HepG2 (cell line): Measurements from ENCODE around the gene POLR2B. TPM values are rescaled to one million over a fixed set of nuclear protein-coding genes. Genes with fewer than 3 reads are reported as not detected.

Experiments
- ATAC-seq: fragments of 200-7000 bp; cut with Tn5 transposase; 3 replicates; pipeline ENCODE4 v1.9.1; 2020; ENCODE audit warnings: mild to moderate bottlenecking, moderate library complexity
- BruUV-seq: library from RNA; stranded (reverse); fragments of 400-500 nt; replicated peaks from 2 replicates; lab custom pipeline; 2021; lab: Mats Ljungman, UMichigan
- CTCF ChIA-PET: fragments of 300-600 bp; formaldehyde crosslinking; extraction: SDS; loops from one replicate; lab custom pipeline; 2021; ENCODE audit warnings: low total read pairs, inconsistent platforms, low intra/inter-chr PET ratio; lab: Yijun Ruan, JAX
- POLR2A ChIA-PET: fragments of 350-600 bp; sonication (Branson Sonifier 250); formaldehyde crosslinking; loops from one replicate; lab custom pipeline; 2020; ENCODE audit warnings: antibody characterized with exemption, inconsistent platforms; lab: Yijun Ruan, JAX
- DNase-seq: peaks from one replicate; pipeline ENCODE4 v3.0.0-alpha.2; 2015; ENCODE audit warnings: low spot score
- FAIRE-seq: peaks from 3 replicates; lab custom pipeline; 2011; peaks lifted over from hg19 to GRCh38; lab: Jason Lieb, UNC
- H2AFZ ChIP-seq: one replicate; pipeline ENCODE4 v1.6.1; 2011; ENCODE audit warnings: low read length, inconsistent platforms
- H3K27ac ChIP-seq: fragments of 300-600 bp; 3 replicates; pipeline ENCODE4 v1.8.0; 2011; ENCODE audit warnings: mixed run types, mild to moderate bottlenecking, mixed read lengths, low read length, inconsistent platforms; ENCODE audit not compliant: insufficient read depth; ENCODE audit errors: extremely low read length
- H3K27me3 ChIP-seq, 2 experiments: fragments of 200-600 bp in 1 of 2; 2 replicates in 1 of 2; 3 replicates in 1 of 2; pipeline versions ENCODE4 v1.6.0 to v1.8.0; 2011; ENCODE audit warnings: low read length in 2 of 2, mild to moderate bottlenecking in 2 of 2, moderate library complexity in 2 of 2, inconsistent platforms in 1 of 2; ENCODE audit not compliant: insufficient read depth in 2 of 2, control insufficient read depth in 1 of 2
- H3K36me3 ChIP-seq, 2 experiments: fragments of 200-600 bp in 1 of 2; replicated peaks in 1 of 2; 2 replicates in 1 of 2; 3 replicates in 1 of 2; pipeline versions ENCODE4 v1.5.1 to v1.8.0; 2011; ENCODE audit warnings: low read length in 2 of 2, inconsistent platforms in 1 of 2; ENCODE audit not compliant: insufficient read depth in 2 of 2, control insufficient read depth in 1 of 2
- H3K4me1 ChIP-seq: 2 replicates; pipeline ENCODE4 v1.5.1; 2012; ENCODE audit warnings: low read length, inconsistent platforms; ENCODE audit not compliant: insufficient read depth
- H3K4me2 ChIP-seq: 2 replicates; pipeline ENCODE4 v1.6.0; 2011; ENCODE audit warnings: low read depth, low read length, inconsistent platforms
- H3K4me3 ChIP-seq, 3 experiments: fragments of 200-600 bp in 1 of 3; sonication (generic), shearing (Covaris generic) in 1 of 3; replicated peaks in 1 of 3; 2 replicates each; pipeline ENCODE4 v1.5.1; 2011 to 2016; ENCODE audit warnings: low read length in 3 of 3, inconsistent platforms in 2 of 3, low read depth in 2 of 3, mild to moderate bottlenecking in 2 of 3, control low read depth in 1 of 3, mixed read lengths in 1 of 3; ENCODE audit not compliant: insufficient read depth in 1 of 3
- H3K79me2 ChIP-seq: one replicate; pipeline ENCODE4 v1.6.1; 2011; ENCODE audit warnings: low read length, inconsistent platforms; ENCODE audit not compliant: insufficient read depth
- H3K9ac ChIP-seq: 2 replicates; pipeline ENCODE4 v1.6.0; 2011; ENCODE audit warnings: mild to moderate bottlenecking, low read depth, low read length, inconsistent platforms; ENCODE audit not compliant: insufficient read depth
- H3K9me3 ChIP-seq: 2 replicates; pipeline ENCODE4 v1.5.1; 2012; ENCODE audit warnings: mild to moderate bottlenecking, low read length
- H4K20me1 ChIP-seq: 2 replicates; pipeline ENCODE4 v1.6.0; 2011; ENCODE audit warnings: inconsistent platforms, mild to moderate bottlenecking, low read length, moderate library complexity; ENCODE audit not compliant: insufficient read depth
- CBX2 ChIP-seq, 2 experiments: fragments of 200-600 bp in 1 of 2; sonication (generic); formaldehyde crosslinking in 1 of 2; IDR thresholded peaks; 2 replicates each; pipeline versions ENCODE4 v1.7.0 to v1.8.1; 2018 to 2022; ENCODE audit warnings: low read depth in 2 of 2, low read length in 1 of 2, mild to moderate bottlenecking in 1 of 2, missing genetic modification reagents in 1 of 2
- CHCHD3 ChIP-seq: sonication (generic); formaldehyde crosslinking; IDR thresholded peaks from 2 replicates; pipeline ENCODE4 v1.8.0; 2022; ENCODE audit warnings: mild to moderate bottlenecking, missing genetic modification reagents, moderate library complexity
- KAT7 ChIP-seq: IDR thresholded peaks from 2 replicates; pipeline ENCODE4 v1.6.1; 2018; ENCODE audit warnings: borderline replicate concordance, missing compliant biosample characterization
- MEF2D ChIP-seq: sonication (generic); formaldehyde crosslinking; IDR thresholded peaks from 2 replicates; pipeline ENCODE4 v1.5.1; 2020; ENCODE audit warnings: mild to moderate bottlenecking, missing genetic modification reagents
- PRPF4 ChIP-seq: fragments of 200-400 bp; formaldehyde crosslinking; IDR thresholded peaks from 2 replicates; pipeline ENCODE4 v1.6.1; 2016; ENCODE audit warnings: low read length, low read depth; ENCODE audit not compliant: poor library complexity, severe bottlenecking
- RFXANK ChIP-seq: IDR thresholded peaks from 2 replicates; pipeline ENCODE4 v1.6.1; 2016
- SETDB1 ChIP-seq: sonication (generic); formaldehyde crosslinking; IDR thresholded peaks from 2 replicates; pipeline ENCODE4 v1.5.1; 2020; ENCODE audit warnings: missing genetic modification reagents, mild to moderate bottlenecking, borderline replicate concordance
- ZKSCAN1 ChIP-seq: fragments of 150-350 bp; IDR thresholded peaks from 2 replicates; pipeline ENCODE4 v1.6.1; 2014; ENCODE audit warnings: low read length
- ZNF724P ChIP-seq: sonication (generic); formaldehyde crosslinking; IDR thresholded peaks from 2 replicates; pipeline ENCODE4 v1.8.0; 2022; ENCODE audit warnings: missing genetic modification reagents, borderline replicate concordance
- in situ Hi-C: cut with HindIII; loops from 2 replicates; pipeline ENCODE4 v1.10.0; 2017; ENCODE audit warnings: low pct_unique_long_range_greater_than_20kb; ENCODE audit not compliant: extremely low pct_ligation_motif_present
- intact Hi-C: fragments of 100-400 bp; cut with micrococcal nuclease; formaldehyde crosslinking; loops from one replicate; pipeline ENCODE4 v1.10.0; 2022; ENCODE audit not compliant: unreplicated experiment
- polyA plus RNA-seq, 8 experiments: library from polyadenylated mRNA; depleted of rRNA in 3 of 8; stranded (reverse) in 7 of 8; unstranded in 1 of 8; fragments of >200 nt; fragmentation: Illumina TruSeq in 4 of 8; extraction: Trizol in 4 of 8; gene quantifications; 2 replicates each; pipeline versions ENCODE4 v1.2.1 to v1.2.3, GENCODE V29; 2011 to 2016; ENCODE audit warnings: low read depth in 4 of 8, missing spikeins in 1 of 8, mixed read lengths in 1 of 8; ENCODE audit not compliant: insufficient read depth in 1 of 8
- total RNA-seq, 5 experiments: library from RNA; depleted of rRNA; stranded (reverse); fragments of >200 nt; fragmentation: Illumina TruSeq; extraction: Trizol; gene quantifications; 2 replicates each; pipeline ENCODE4 v1.2.3, GENCODE V29; 2016; ENCODE audit warnings: low read depth in 1 of 5
- TF ChIP-seq, protein P1 (sequence below): sonication (generic); formaldehyde crosslinking; conservative IDR thresholded peaks from 2 replicates; pipeline ENCODE4 v1.4.0; 2020; ENCODE audit warnings: mild to moderate bottlenecking, missing genetic modification reagents, moderate library complexity
- TF ChIP-seq, protein P2 (sequence below): IDR thresholded peaks from 2 replicates; pipeline ENCODE4 v1.6.1; 2018; ENCODE audit warnings: missing genetic modification reagents, mild to moderate bottlenecking, missing compliant biosample characterization
- TF ChIP-seq, protein P3 (sequence below): sonication (generic); formaldehyde crosslinking; IDR thresholded peaks from 2 replicates; pipeline ENCODE4 v1.8.0; 2022; ENCODE audit warnings: mild to moderate bottlenecking, missing genetic modification reagents, borderline replicate concordance
- TF ChIP-seq, protein P4 (sequence below): sonication (generic); formaldehyde crosslinking; IDR thresholded peaks from 2 replicates; pipeline ENCODE4 v1.8.1; 2023; ENCODE audit warnings: mild to moderate bottlenecking, missing genetic modification reagents
- TF ChIP-seq, protein P5 (sequence below): sonication (generic); formaldehyde crosslinking; IDR thresholded peaks from 2 replicates; pipeline ENCODE4 v1.4.0; 2020; ENCODE audit warnings: missing genetic modification reagents, borderline replicate concordance

Gene POLR2B
- total and polyA plus RNA-seq, 2 of the 13 experiments (the other 11 are each of a cell fraction or from before 2014, with no cell fraction given), result 70.6 to 116 TPM

DNA sequence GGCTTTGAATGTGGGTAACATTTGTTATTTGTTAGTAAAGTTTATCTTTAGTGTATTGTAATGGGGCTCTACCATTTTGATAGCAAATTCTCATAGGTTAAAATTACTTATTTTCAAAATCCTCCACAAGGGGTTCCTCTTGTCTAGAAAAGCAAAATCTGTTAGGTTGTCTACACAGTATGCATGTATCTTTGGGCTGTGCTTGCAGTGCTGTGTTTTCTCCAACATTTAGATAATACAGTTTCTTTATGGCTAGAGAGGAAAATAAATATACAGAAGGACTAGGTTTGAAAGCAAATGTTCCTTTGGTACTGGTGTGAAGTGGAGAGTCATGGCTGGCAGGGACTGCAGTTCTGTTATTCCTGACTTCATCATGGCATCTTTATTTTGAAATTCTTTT is 40.3 kb downstream of the POLR2B start:
- in situ Hi-C loops (no loop called here), intact Hi-C loops (no loop called here)
- H3K79me2 ChIP-seq, result no peaks in the 10 kb centered on the region
- FAIRE-seq (no peak), DNase-seq (no peak), ATAC-seq (no peak)
- ChIA-PET CTCF (no interaction called here), POLR2A (no interaction called here)
- no peaks in the 10 kb centered on the region for H3K27me3 ChIP-seq
- H3K36me3 ChIP-seq, result peaks cover 16 to 76% of the 10 kb centered on the region in 2 experiments
- H3K9me3 ChIP-seq, result no peaks in the 10 kb centered on the region
- no peak overlapping the region for H3K9ac ChIP-seq
- H3K4me3 ChIP-seq, result no peak overlapping the region
- H2AFZ ChIP-seq, result no peak overlapping the region
- BruUV-seq, result no TSS peak
- H3K4me1 ChIP-seq, result no peaks in the 10 kb centered on the region
- H4K20me1 ChIP-seq, result no peaks in the 10 kb centered on the region
- no peak overlapping the region for H3K4me2 ChIP-seq
- no peak overlapping the region for H3K27ac ChIP-seq
- TF ChIP-seq ZKSCAN1 (no peak), MEF2D (CRISPR knock-in tag) (no peak), PRPF4 (no peak), KAT7 (no peak), SETDB1 (CRISPR knock-in tag) (no peak), ZNF724P (no peak), CBX2 (IDR thresholded peaks at IDR 0.05; ENCODE audit: low read depth, low read length) (no peak), CBX2 (CRISPR knock-in tag; IDR thresholded peaks at IDR 0.05; ENCODE audit: low read depth) (no peak), CHCHD3 (CRISPR knock-in tag) (no peak), RFXANK (CRISPR knock-in tag) (no peak)
- TF ChIP-seq, protein P1, sequence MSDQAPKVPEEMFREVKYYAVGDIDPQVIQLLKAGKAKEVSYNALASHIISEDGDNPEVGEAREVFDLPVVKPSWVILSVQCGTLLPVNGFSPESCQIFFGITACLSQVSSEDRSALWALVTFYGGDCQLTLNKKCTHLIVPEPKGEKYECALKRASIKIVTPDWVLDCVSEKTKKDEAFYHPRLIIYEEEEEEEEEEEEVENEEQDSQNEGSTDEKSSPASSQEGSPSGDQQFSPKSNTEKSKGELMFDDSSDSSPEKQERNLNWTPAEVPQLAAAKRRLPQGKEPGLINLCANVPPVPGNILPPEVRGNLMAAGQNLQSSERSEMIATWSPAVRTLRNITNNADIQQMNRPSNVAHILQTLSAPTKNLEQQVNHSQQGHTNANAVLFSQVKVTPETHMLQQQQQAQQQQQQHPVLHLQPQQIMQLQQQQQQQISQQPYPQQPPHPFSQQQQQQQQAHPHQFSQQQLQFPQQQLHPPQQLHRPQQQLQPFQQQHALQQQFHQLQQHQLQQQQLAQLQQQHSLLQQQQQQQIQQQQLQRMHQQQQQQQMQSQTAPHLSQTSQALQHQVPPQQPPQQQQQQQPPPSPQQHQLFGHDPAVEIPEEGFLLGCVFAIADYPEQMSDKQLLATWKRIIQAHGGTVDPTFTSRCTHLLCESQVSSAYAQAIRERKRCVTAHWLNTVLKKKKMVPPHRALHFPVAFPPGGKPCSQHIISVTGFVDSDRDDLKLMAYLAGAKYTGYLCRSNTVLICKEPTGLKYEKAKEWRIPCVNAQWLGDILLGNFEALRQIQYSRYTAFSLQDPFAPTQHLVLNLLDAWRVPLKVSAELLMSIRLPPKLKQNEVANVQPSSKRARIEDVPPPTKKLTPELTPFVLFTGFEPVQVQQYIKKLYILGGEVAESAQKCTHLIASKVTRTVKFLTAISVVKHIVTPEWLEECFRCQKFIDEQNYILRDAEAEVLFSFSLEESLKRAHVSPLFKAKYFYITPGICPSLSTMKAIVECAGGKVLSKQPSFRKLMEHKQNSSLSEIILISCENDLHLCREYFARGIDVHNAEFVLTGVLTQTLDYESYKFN (CRISPR knock-in tag), result no peak
- TF ChIP-seq, protein P2, sequence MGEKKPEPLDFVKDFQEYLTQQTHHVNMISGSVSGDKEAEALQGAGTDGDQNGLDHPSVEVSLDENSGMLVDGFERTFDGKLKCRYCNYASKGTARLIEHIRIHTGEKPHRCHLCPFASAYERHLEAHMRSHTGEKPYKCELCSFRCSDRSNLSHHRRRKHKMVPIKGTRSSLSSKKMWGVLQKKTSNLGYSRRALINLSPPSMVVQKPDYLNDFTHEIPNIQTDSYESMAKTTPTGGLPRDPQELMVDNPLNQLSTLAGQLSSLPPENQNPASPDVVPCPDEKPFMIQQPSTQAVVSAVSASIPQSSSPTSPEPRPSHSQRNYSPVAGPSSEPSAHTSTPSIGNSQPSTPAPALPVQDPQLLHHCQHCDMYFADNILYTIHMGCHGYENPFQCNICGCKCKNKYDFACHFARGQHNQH (CRISPR knock-in tag), result no peak
- TF ChIP-seq, protein P3, sequence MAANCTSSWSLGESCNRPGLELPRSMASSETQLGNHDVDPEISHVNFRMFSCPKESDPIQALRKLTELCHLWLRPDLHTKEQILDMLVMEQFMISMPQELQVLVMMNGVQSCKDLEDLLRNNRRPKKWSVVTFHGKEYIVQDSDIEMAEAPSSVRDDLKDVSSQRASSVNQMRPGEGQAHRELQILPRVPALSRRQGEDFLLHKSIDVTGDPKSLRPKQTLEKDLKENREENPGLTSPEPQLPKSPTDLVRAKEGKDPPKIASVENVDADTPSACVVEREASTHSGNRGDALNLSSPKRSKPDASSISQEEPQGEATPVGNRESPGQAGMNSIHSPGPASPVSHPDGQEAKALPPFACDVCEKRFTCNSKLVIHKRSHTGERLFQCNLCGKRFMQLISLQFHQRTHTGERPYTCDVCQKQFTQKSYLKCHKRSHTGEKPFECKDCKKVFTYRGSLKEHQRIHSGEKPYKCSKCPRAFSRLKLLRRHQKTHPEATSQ, result no peak
- TF ChIP-seq, protein P4, sequence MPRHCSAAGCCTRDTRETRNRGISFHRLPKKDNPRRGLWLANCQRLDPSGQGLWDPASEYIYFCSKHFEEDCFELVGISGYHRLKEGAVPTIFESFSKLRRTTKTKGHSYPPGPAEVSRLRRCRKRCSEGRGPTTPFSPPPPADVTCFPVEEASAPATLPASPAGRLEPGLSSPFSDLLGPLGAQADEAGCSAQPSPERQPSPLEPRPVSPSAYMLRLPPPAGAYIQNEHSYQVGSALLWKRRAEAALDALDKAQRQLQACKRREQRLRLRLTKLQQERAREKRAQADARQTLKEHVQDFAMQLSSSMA, result no peak
- TF ChIP-seq, protein P5, sequence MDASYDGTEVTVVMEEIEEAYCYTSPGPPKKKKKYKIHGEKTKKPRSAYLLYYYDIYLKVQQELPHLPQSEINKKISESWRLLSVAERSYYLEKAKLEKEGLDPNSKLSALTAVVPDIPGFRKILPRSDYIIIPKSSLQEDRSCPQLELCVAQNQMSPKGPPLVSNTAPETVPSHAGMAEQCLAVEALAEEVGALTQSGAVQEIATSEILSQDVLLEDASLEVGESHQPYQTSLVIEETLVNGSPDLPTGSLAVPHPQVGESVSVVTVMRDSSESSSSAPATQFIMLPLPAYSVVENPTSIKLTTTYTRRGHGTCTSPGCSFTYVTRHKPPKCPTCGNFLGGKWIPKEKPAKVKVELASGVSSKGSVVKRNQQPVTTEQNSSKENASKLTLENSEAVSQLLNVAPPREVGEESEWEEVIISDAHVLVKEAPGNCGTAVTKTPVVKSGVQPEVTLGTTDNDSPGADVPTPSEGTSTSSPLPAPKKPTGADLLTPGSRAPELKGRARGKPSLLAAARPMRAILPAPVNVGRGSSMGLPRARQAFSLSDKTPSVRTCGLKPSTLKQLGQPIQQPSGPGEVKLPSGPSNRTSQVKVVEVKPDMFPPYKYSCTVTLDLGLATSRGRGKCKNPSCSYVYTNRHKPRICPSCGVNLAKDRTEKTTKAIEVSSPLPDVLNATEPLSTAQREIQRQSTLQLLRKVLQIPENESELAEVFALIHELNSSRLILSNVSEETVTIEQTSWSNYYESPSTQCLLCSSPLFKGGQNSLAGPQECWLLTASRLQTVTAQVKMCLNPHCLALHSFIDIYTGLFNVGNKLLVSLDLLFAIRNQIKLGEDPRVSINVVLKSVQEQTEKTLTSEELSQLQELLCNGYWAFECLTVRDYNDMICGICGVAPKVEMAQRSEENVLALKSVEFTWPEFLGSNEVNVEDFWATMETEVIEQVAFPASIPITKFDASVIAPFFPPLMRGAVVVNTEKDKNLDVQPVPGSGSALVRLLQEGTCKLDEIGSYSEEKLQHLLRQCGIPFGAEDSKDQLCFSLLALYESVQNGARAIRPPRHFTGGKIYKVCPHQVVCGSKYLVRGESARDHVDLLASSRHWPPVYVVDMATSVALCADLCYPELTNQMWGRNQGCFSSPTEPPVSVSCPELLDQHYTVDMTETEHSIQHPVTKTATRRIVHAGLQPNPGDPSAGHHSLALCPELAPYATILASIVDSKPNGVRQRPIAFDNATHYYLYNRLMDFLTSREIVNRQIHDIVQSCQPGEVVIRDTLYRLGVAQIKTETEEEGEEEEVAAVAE (CRISPR knock-in tag), result no peak
